Fibroblast of lung (primary cell): ENCODE data around the gene TIMM8B. TPM values are rescaled to one million over a fixed set of nuclear protein-coding genes. Genes with fewer than 3 reads are reported as not detected.
A peak's percentile ranks its signal among the peaks of the same experiment; 100 is the strongest.

Experiments
- DNase-seq, 2 donors: peaks; one replicate each; pipeline versions ENCODE4 v3.0.0 to v3.0.0-alpha.2; 2010; ENCODE audit warnings: low read depth in 2 of 2
- H2AFZ ChIP-seq: 2 replicates; pipeline ENCODE4 v1.5.1; 2012; ENCODE audit warnings: low read length, control low read depth, inconsistent platforms
- H3K27ac ChIP-seq: 2 replicates; pipeline ENCODE4 v1.5.1; 2011; ENCODE audit warnings: low read length, control low read depth; ENCODE audit not compliant: insufficient read depth
- H3K27me3 ChIP-seq: 2 replicates; pipeline ENCODE4 v1.5.1; 2011; ENCODE audit warnings: mild to moderate bottlenecking, low read length; ENCODE audit not compliant: control insufficient read depth, insufficient read depth
- H3K36me3 ChIP-seq: 2 replicates; pipeline ENCODE4 v1.5.1; 2011; ENCODE audit warnings: low read length; ENCODE audit not compliant: control insufficient read depth, insufficient read depth
- H3K4me1 ChIP-seq: 2 replicates; pipeline ENCODE4 v1.5.1; 2011; ENCODE audit warnings: low read length; ENCODE audit not compliant: control insufficient read depth, insufficient read depth; ENCODE audit errors: extremely low read depth
- H3K4me2 ChIP-seq: 2 replicates; pipeline ENCODE4 v1.5.1; 2011; ENCODE audit warnings: low read length, control low read depth; ENCODE audit not compliant: insufficient read depth; ENCODE audit errors: extremely low read depth
- H3K4me3 ChIP-seq, 4 experiments: fragments of 200-600 bp in 1 of 4; sonication (generic) in 1 of 4; replicated peaks in 1 of 4; 2 replicates each; pipeline ENCODE4 v1.5.1; 2011 to 2016; ENCODE audit warnings: low read length in 4 of 4, low read depth in 3 of 4, mild to moderate bottlenecking in 3 of 4, control low read depth in 2 of 4, inconsistent platforms in 1 of 4, mixed read lengths in 1 of 4; ENCODE audit not compliant: insufficient read depth in 1 of 4; ENCODE audit errors: control extremely low read depth in 1 of 4
- H3K79me2 ChIP-seq: 2 replicates; pipeline ENCODE4 v1.5.1; 2012; ENCODE audit warnings: mild to moderate bottlenecking, low read length, inconsistent platforms; ENCODE audit not compliant: control insufficient read depth, insufficient read depth
- H3K9ac ChIP-seq: 2 replicates; pipeline ENCODE4 v1.5.1; 2011; ENCODE audit warnings: mild to moderate bottlenecking, low read length, control low read depth; ENCODE audit not compliant: insufficient read depth
- H3K9me3 ChIP-seq: 2 replicates; pipeline ENCODE4 v1.5.1; 2012; ENCODE audit warnings: low read depth, low read length; ENCODE audit not compliant: control insufficient read depth, insufficient read depth
- H4K20me1 ChIP-seq: 2 replicates; pipeline ENCODE4 v1.5.1; 2011; ENCODE audit warnings: low read length; ENCODE audit not compliant: control insufficient read depth, insufficient read depth; ENCODE audit errors: extremely low read depth
- EZH2 ChIP-seq: IDR thresholded peaks from 2 replicates; pipeline ENCODE4 v1.5.1; 2012; ENCODE audit warnings: low read length, control low read depth, mild to moderate bottlenecking; ENCODE audit errors: missing control alignments
- polyA plus RNA-seq, 2 donors: library from polyadenylated mRNA; depleted of rRNA in 1 of 2; stranded (reverse) in 1 of 2; unstranded in 1 of 2; fragments of >200 nt; gene quantifications; 2 replicates each; pipeline ENCODE4 v1.2.1, GENCODE V29; 2011 to 2012; ENCODE audit warnings: missing spikeins in 1 of 2
- total RNA-seq: library from RNA; depleted of rRNA; stranded (reverse); fragments of >200 nt; gene quantifications from 2 replicates; pipeline ENCODE4 v1.2.1, GENCODE V29; 2014
- TF ChIP-seq, protein P1 (sequence below), 2 donors: IDR thresholded peaks in 1 of 2; conservative IDR thresholded peaks in 1 of 2; 1 replicate in 1 of 2; 2 replicates in 1 of 2; pipeline ENCODE4 v1.5.1; 2011 to 2012; ENCODE audit warnings: low read length in 2 of 2, control low read depth in 1 of 2, inconsistent platforms in 1 of 2, low read depth in 1 of 2, mild to moderate bottlenecking in 1 of 2

TIMM8B gene
- total and polyA plus RNA-seq, 2 donors (not counting 1 experiment from before 2014, with no cell fraction given), result 55.3 to 61.7 TPM

- Histone ChIP-seq H3K9ac (no peak overlapping the region), H3K79me2 (no peaks in the 10 kb centered on the region)
Observed at GRCh38 chr11:112129656-112130055, 43.1 kb upstream of the TIMM8B start.

DNA sequence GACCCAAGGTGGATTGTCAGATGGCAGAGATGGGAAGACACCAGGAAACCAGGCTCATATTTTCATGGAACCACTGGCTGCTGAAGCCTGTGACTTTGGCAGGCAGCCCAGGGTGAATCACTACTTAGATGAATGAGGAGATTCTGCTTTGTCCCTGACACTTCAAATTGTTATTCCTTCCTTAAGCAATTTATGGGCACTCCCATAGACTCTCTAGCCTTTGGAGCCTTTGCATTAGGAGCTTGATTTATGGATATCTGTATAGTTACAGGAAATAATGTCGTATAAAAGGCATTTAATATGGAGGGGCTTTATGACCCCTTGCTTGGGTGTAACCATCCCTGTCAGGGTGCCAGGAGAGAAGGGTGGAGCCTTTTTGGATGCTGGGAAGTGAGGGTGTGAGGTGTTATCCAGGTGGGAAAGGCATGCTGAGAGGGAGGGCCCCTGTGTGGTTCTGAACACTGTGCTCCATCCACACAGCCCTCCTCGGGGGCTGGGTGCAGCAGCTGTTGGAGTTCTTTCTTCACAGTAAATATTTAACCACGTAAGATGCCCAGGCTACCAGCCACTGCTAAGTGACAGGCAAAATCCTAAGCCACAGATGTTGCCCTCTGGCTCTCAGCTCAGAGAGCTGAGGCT is 42.0 kb upstream of the TIMM8B start:
- TF ChIP-seq, protein P1, sequence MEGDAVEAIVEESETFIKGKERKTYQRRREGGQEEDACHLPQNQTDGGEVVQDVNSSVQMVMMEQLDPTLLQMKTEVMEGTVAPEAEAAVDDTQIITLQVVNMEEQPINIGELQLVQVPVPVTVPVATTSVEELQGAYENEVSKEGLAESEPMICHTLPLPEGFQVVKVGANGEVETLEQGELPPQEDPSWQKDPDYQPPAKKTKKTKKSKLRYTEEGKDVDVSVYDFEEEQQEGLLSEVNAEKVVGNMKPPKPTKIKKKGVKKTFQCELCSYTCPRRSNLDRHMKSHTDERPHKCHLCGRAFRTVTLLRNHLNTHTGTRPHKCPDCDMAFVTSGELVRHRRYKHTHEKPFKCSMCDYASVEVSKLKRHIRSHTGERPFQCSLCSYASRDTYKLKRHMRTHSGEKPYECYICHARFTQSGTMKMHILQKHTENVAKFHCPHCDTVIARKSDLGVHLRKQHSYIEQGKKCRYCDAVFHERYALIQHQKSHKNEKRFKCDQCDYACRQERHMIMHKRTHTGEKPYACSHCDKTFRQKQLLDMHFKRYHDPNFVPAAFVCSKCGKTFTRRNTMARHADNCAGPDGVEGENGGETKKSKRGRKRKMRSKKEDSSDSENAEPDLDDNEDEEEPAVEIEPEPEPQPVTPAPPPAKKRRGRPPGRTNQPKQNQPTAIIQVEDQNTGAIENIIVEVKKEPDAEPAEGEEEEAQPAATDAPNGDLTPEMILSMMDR (conservative IDR thresholded peaks at IDR 0.05 in 1 of 2, IDR thresholded peaks at IDR 0.05 in 1 of 2; ENCODE audit: low read depth in 1 of 2, low read length in 2 of 2), result no peak
- TF ChIP-seq EZH2, result no peak
- Histone ChIP-seq H3K4me1 (peaks cover 5% of the 10 kb centered on the region), H3K4me3 (no peak overlapping the region), H4K20me1 (no peaks in the 10 kb centered on the region), H3K27me3 (no peaks in the 10 kb centered on the region), H3K36me3 (no peaks in the 10 kb centered on the region), H3K27ac (no peak overlapping the region), H2AFZ (no peak overlapping the region), H3K9me3 (no peaks in the 10 kb centered on the region), H3K79me2 (no peaks in the 10 kb centered on the region), H3K9ac (no peak overlapping the region), H3K4me2 (no peak overlapping the region)
- DNase-seq, result peak; percentile 79 to 80

More at GRCh38 chr11:112129656-112130055, 43.1 kb upstream of the TIMM8B start:
- Histone ChIP-seq H3K4me1 (peaks cover 5% of the 10 kb centered on the region), H4K20me1 (no peaks in the 10 kb centered on the region), H3K4me3 (no peak overlapping the region), H3K9me3 (no peaks in the 10 kb centered on the region), H3K27ac (no peak overlapping the region), H3K27me3 (no peaks in the 10 kb centered on the region), H3K4me2 (no peak overlapping the region), H3K36me3 (no peaks in the 10 kb centered on the region), H2AFZ (no peak overlapping the region)
- DNase-seq, result no peak
- no peak for TF ChIP-seq EZH2
- TF ChIP-seq, protein P1 (conservative IDR thresholded peaks at IDR 0.05 in 1 of 2, IDR thresholded peaks at IDR 0.05 in 1 of 2; ENCODE audit: low read depth in 1 of 2, low read length in 2 of 2), result no peak

GRCh38 chr11:112127056-112127455 is 40.5 kb upstream of the TIMM8B start:
- H3K79me2 ChIP-seq, result no peaks in the 10 kb centered on the region
- no peak overlapping the region for H3K4me2 ChIP-seq
- H3K9me3 ChIP-seq, result no peaks in the 10 kb centered on the region
- DNase-seq, result no peak
- no peaks in the 10 kb centered on the region for H3K36me3 ChIP-seq
- H3K27ac ChIP-seq, result no peak overlapping the region
- H3K27me3 ChIP-seq, result no peaks in the 10 kb centered on the region
- TF ChIP-seq EZH2, result no peak
- TF ChIP-seq, protein P1 (conservative IDR thresholded peaks at IDR 0.05 in 1 of 2, IDR thresholded peaks at IDR 0.05 in 1 of 2; ENCODE audit: low read depth in 1 of 2, low read length in 2 of 2), result no peak
- no peak overlapping the region for H3K4me3 ChIP-seq
- H4K20me1 ChIP-seq, result no peaks in the 10 kb centered on the region
- no peak overlapping the region for H3K9ac ChIP-seq
- peaks cover 5% of the 10 kb centered on the region for H3K4me1 ChIP-seq
- H2AFZ ChIP-seq, result no peak overlapping the region
